IPS-18c (cell line): ENCODE data around the gene S1PR4.
"Not testable (repeated sequence)": the region's sequence is repeated elsewhere in the genome, so short reads cannot be mapped to it uniquely, and the experiment has no call there.

ENCODE experiments used
- H3K4me3 ChIP-seq: 2 replicates; pipeline ENCODE4 v1.7.0; 2013; ENCODE audit warnings: low read depth, mild to moderate bottlenecking, low read length, moderate library complexity; ENCODE audit not compliant: insufficient read depth
- H3K9me3 ChIP-seq: one replicate; pipeline ENCODE4 v1.6.1; 2013; ENCODE audit warnings: mild to moderate bottlenecking, low read length, moderate library complexity; ENCODE audit not compliant: control insufficient read depth, insufficient read depth

The S1PR4 gene

DNA sequence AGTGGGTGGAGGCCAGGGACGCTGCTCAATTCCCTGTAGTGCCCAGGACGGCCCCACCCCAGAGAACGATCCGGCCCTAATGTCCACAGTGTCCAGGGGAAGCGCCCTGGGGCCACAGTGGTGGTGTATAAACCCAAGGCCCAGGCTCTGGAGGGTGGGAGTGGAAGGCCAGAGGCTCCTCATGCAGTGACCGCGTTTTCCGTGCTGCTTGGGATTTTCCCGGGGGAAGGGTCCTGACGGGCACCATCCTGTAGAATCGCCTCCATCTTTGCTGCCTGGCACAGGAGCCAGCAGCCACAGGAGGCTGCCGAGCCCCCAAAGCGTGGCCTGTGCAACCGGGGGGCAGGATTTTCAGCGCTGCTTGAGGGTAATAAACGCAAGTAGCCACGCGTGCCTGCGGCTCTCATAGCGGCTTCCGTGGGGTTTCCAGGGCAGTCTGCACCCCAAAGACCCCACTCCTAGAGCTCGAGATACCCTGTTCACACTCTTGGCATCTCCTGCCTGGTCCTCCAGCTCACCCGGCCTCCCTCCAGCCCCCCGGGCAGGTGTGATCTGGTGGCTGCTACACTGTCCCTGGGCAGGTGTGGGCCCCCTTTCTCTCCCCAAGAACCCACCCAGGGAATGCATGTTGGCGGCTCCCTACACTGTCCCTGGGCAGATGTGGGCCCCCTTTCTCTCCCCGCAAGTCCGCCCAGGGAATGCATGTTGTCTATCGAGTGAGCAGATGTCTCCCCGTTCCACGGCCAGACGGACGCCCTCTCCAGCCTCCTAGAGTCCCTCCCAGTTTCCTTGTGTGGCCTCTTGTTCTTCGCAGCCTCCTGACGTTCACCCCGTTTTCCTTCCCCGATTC lies 9.3 kb downstream of the S1PR4 start:
- no peak overlapping the region for H3K4me3 ChIP-seq
- no peaks in the 10 kb centered on the region for H3K9me3 ChIP-seq

DNA sequence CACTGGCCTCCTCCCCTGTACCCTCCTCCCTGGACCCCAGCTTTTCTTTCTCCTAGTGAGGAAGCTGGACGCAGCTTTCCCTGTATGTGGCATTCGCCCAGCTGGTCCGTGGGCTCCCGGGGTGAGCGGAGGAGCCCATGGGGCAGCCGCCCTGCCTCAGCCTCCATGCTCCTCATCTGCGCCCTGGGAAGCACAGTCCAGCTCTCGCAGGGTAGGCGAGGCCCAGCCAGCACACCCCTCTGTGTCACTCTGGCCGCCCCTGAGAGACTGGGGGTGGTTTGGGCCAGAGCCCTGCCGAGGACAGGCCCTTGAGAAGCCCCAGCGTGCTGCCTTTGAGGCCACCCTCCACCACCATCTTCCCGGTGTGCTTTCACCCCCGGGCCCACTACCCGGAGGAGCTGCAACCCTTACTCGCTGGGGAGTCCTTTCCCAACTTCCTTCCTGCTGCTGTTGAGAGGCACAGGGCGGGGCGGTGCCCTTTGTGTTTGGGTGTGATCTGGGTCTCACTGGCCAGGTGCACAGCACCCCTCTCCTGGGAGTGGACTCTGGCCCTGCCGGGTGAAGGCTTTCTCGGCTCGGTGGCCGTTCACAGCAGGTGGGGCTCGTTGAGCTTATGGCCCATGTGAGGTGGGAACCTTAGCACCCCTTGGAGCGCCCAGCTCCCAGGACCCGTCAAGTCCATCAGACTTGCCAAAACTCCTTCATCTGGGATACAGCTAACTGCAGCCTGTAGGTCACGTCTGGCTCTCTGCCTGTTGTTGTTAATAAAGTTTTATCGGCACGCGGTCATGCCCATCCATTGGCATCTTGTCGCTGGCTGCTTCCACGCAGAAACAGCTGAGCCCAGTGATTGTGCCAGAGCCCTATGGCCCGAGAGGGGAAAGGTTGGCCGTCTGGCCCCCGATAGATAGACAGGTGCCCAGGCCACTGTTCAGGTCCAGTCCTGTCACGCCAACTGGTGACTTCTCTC lies 10.3 kb downstream of the S1PR4 start:
- no peak overlapping the region for H3K4me3 ChIP-seq

DNA sequence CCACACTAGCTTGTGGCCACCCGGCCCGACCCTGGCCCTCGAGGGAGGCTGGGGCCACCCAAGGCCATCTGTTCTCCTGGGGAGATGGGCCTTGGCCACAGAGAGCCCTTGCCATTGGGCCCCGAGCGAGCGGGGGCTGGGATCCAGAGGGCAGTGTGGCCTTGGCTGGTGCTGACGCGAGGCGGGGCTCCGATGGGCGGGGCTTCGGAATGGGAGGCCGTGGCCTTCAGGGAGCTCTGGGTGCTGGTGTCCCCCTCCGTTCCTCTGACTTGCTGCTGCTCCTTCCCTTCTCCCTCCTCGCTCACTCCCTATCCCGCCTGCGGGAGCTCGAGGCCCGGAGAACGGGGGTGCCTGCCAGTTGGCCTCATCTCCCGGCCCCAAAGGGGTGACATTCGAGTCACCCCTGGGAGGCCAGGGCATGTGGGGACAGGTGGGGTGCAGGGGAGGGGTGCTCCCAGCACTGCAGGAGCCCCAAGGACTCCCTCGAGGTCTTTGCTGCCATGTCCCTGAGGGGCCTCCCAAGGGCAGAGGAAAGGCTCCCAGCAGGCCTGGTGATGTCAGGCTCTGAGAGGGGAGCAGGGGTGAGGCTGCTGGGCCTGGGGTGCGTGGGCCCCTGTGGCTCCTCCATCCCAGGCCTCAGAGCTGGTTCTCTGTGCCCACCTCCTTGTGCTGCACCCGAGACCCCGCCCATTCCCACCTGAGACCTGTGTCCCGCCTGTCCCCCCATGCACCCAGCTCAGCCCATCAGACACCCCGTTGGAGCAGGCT lies 11.3 kb downstream of the S1PR4 start:
- Histone ChIP-seq H3K4me3 (no peak overlapping the region), H3K9me3 (no peaks in the 10 kb centered on the region)

More for the DNA sequence above, 10.3 kb downstream of the S1PR4 start:
- no peaks in the 10 kb centered on the region for H3K9me3 ChIP-seq

DNA sequence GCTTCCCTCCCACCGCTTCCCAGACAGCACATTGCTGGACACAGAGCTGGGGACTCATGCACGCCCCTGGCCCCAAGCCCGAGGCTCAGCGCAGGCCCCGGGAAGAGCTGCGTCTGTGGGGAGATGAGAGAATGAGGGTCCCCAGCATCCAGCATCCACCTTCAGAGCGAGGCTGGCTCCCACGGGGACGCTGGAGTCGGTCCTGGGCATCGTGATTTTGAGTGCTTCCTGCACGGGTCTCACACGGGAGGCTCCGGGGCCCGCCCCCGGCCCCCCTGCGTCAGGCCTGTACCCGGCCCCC lies 11.9 kb downstream of the S1PR4 start:
- Histone ChIP-seq H3K4me3 (no peak overlapping the region), H3K9me3 (no peaks in the 10 kb centered on the region)

DNA sequence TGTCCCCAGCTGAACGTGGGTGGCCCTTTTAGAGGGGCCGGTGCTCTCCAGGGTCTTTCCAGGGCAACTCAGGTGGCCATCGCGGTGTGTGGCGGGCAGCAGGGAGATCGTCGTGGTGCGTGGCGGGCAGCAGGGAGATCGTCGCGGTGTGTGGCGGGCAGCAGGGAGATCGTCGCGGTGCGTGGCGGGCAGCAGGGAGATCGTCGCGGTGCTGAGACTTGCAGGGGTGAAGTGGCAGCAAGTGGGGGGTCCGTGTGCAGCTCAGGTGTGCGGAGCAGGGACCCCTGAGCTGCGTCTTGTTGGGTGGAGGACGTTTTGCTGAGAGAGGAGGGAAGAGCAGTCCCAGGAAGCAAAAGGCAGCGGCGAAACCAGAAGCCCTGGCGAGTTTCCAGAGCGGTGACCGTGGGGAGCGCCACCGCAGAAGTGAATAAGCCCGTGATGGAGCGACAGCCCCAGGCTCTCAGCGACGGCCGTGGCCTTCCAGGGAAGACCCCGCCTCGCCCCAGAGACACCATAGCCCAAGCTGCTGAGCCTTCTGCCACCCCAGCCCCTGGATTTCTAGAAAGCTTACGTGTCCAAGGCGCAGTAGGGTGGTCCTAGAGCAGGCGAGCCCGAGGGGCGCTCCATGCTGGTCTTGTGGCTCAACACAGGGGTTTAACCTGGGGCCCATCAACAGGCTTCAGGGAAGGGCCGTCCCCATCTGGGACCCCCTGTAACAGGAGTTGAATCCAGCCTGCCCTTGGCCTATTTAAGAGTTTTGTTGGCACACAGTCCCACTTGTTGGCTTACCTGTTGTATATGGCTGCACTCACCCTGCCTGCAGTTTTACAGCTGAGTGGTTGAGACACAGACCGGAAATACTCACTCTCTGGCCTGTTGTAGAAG lies 12.6 kb downstream of the S1PR4 start:
- no peak overlapping the region for H3K4me3 ChIP-seq
- no peaks in the 10 kb centered on the region for H3K9me3 ChIP-seq

DNA sequence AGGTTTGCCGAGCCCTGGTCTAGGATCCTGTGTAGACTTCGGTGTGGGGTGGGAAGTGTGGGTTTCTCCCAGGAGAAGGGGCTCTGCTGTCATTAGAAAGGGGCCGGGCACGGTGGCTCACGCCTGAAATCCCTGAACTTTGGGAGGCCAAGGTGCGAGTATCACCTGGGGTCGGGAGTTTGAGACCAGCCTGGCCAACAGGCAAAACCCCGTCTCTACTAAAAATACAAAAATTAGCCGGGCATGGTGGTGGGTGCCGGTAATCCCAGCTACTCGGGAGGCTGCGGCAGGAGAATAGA lies 13.2 kb downstream of the S1PR4 start:
- H3K4me3 ChIP-seq, H3K9me3 ChIP-seq: not testable (repeated sequence)

DNA sequence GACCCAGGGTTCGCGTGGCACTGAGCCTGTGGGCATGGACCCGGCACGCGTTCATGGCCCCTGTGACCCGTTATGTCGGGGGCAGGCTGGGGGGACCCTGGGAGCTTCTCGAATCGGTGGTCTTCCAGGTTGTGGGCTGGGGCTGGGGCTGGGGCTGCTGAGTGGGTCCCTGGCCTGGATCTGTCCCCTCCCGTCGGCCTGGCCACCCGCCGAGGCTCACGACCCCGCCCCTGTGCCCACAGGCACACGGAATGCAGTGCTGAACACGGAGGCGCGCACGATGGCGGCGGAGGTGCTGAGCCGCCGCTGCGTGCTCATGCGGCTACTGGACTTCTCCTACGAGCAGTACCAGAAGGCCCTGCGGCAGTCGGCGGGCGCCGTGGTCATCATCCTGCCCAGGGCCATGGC lies 13.7 kb downstream of the S1PR4 start:
- H3K4me3 ChIP-seq = no peak overlapping the region
- H3K9me3 ChIP-seq = no peaks in the 10 kb centered on the region

DNA sequence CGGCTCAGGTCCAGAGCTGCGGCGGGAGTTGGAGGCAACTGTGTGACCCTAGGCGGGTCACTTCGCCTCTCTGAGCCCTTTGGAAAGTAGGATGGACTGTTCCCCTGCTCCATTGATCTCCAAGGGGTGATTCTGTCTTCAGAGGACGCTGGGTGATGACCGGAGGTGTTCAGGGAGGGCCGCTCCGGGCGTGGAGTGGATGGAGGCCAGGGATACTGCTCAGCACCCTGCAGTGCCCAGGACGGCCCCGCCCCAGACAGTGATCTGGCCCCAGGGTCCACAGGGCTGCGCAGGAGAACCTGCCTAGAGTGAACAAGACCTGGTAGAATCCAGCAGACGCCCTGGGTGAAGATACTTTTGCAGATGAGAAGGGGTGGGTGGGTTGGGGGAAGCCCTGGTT lies 14.1 kb downstream of the S1PR4 start:
- Histone ChIP-seq H3K9me3 (no peaks in the 10 kb centered on the region), H3K4me3 (no peak overlapping the region)

DNA sequence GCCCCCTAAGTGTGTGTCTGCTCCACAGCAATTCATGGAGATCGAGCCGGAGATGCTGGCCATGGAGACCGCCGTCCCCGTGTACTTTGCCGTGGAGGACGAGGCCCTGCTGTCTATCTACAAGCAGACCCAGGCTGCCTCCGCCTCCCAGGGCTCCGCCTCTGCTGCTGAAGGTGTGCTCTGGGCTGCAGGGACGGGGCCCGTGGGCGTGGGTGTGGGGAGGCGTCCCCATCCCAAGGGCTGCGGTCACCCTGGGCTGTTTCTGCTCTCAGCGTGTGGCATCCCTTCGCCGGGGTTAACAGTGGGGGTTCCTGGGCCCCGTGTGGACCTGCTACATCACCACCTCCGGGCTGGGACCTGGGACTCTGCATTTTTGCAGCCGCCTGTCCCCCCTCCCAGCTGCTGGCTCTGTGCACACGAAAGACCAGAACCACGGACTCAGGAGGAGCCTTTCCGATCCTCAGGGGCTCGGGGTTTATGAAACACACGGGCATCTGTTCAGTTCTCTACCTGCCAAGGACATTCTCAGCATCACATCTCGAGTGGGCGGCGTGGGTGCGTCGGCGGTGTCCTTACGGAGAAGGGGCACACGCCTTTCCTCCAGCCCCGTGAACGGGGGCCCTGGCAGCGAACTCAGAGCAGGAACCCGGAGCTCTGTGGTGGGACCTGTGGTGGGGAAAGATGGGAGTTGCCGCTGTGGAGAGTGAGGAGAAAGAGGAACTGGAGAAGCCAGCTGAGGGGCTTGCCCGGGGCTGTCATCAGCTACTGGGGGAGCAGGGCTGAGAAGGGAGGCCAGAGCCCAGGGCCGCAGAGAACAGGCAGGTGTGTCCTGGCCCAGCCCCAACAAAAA lies 14.9 kb downstream of the S1PR4 start:
- Histone ChIP-seq H3K9me3 (no peaks in the 10 kb centered on the region), H3K4me3 (no peak overlapping the region)

DNA sequence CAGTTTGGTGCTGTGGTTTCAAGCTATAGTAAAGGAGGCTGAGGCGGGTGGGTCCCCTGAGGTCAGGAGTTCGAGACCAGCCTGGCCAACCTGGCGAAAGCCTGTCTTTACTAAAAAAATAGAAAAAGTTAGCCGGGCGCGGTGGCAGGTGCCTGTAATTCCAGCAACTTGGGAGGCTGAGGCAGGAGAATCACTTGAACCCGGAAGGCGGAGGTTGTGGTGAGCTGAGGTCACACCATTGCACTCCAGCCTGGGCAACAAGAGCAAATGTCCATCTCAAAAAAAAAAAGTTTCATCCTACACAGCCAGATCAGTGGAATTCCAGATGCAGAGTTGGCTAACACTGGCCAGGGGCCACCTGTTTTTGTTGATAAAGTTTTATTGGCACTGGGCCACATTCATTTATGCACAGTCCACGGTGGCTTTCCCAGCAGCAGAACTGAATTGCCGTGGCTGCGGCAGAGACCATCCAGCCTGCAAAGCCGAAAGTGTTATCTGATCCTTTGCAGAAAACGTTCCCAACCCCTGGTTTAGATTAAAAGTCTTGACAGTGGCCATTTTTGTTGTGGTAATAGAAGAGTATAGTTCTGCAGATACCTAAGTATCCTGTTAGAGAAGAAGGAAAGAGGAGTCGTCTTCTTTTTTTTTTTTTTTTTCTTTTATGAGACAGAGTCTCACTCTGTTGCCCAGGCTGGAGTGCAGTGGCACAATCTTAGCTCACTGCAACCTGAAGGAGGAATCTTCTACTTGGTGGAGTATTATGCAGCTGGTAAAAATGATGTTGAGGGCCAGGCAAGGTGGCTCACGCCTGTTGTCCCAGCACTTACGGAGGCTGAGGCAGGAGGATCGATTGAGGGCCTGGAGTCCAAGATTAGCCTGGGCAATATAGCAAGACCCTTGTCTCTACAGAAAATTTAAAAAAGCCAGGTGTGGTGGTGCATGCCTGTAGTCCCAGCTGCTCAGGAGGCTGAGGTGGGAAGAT lies 15.8 kb downstream of the S1PR4 start:
- Histone ChIP-seq H3K9me3 (no peaks in the 10 kb centered on the region), H3K4me3 (no peak overlapping the region)

DNA sequence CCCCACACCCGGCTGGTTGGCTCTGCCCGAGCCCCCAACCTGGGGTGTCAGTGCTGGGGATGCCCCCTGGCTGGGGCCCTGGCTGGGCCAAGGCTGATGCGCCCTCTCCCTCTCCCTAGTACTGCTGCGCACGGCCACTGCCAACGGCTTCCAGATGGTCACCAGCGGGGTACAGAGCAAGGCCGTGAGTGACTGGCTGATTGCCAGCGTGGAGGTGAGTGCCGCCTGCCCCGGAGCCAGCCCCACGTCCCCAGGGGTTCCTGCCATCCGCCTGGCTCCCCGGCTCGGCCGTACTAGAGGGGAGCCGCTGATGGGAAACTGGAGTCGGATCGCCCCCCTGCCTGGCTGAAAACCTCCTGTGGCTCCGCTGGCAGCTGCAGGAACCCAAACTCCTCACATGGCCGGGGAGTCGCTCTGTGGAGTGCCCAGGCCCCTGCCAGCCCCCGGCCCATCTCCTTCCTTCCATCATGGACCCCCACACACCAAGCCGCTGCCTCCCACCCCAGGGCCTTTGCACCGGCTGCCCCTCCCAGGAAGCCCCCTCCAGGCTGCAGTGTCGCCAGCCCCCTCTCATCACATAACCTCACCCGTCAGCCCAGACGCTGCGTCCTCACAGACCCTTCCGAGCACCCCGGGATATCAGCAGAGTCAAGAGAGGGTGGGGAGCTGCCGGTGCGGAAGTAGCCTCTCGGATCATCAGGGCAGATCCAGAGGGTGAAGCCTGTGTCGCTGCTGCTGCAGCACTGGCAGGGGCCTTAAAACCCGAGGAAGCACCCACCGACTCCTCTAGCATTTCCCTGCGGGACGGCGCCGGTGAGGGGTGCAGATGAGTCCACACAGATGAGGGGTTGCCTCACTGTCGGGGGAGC lies 17.7 kb downstream of the S1PR4 start:
- no peak overlapping the region for H3K4me3 ChIP-seq
- H3K9me3 ChIP-seq = no peaks in the 10 kb centered on the region

DNA sequence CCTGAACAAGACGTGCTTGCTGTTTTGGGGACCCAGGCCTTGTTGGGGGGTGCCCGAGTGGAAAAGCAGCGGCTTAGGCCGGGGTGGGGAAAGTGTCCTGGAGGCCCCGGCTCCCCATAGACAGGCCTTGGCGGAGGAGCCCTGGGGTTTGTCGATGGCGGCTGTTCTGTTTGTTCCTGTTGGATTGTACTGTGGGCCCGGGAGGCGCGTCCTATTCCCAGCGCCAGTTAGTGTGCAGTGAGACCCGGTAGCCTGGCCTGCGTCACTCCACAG lies 18.3 kb downstream of the S1PR4 start:
- H3K4me3 ChIP-seq = no peak overlapping the region
- no peaks in the 10 kb centered on the region for H3K9me3 ChIP-seq

DNA sequence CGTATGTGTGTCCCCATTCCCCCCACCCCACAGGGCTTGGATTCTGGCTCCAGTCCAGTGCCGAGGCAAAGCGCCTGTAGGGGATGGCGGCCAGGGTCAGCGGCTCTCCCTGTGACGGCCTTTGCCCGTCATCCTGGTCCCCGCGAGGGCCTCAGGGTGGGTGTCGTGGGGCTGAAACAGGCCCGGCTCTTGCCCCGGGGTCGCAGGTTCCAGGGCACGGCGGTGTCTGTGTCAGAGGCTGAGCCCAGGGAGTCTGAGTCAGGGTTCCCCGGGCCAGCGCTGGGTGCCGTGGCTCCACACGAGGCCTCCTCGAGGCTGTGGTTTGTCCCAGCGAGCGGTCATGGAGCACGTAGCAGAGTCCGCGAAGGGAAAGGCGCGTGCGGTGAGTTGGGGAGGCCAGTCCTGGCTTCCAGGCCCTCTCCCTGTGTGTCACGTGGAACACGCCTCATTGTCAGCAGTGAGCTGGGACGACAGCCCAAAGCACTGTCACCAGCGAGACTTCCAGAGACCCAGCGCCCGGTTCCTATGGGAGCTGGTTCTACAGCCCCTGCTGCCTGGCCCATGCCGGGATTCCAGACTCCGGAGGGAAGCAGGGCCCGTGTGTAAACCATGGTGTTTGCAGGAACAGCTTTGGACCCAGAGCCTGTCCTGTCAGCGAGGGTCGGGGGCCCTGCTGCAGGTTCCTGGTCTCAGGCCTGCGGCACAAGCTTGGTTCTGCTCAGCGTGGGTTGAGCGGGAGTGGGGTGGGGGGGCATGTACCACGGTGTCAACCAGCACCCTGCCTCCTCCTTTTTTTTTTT lies 20.5 kb downstream of the S1PR4 start:
- H3K9me3 ChIP-seq = no peaks in the 10 kb centered on the region
- H3K4me3 ChIP-seq = no peak overlapping the region
